GM10847 (cell line): ENCODE data around the gene NAB2.

ENCODE experiments used
- POLR2A ChIP-seq: IDR thresholded peaks from 2 replicates; pipeline ENCODE4 v1.6.1; 2011; ENCODE audit not compliant: insufficient read length; ENCODE audit errors: extremely low read depth

The NAB2 gene, protein sequence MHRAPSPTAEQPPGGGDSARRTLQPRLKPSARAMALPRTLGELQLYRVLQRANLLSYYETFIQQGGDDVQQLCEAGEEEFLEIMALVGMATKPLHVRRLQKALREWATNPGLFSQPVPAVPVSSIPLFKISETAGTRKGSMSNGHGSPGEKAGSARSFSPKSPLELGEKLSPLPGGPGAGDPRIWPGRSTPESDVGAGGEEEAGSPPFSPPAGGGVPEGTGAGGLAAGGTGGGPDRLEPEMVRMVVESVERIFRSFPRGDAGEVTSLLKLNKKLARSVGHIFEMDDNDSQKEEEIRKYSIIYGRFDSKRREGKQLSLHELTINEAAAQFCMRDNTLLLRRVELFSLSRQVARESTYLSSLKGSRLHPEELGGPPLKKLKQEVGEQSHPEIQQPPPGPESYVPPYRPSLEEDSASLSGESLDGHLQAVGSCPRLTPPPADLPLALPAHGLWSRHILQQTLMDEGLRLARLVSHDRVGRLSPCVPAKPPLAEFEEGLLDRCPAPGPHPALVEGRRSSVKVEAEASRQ

DNA sequence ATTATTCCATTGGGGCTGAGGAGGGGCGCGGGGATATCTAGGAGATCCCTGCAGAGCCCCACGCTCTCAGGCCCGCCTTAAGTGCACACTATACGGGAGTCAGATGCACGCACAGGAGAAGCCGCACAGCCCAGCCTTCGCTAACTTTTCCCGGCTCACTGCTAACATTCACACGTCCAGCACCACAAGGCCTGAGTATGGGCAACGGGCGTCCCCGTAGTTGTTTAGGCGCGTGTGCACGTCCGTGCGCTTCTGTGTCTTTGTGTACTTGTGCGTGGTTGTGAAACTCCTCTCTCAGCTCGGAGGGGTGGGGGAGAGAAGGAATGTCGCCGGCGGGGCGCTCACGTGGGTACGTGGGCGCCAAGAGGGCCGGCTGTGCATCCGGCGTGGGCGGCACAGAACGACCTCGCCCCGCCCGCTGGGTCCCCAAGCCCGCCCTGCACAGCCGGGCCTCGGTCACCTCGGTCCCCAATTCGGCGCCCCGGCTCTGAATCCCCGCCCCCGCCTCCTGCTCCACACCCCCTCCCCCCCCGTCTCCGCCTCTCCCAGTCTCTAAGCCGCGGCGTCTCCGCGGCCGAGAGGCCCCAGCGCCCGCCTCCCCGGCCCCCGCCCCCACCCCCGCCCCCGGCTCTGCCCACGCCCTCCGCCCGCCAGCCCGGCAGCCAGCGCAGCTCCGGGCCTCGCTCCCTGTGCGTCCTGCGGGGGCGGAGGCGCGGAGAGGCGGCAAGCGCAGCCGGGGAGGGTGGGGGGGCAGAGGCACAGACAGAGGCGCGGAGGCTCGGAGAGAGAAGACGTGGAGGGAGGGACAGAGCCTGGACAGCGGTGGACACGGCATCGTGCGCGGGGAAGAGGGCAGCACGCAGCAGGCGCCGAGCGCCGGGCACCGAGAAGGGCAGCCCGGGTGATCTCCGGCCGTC is at the start of gene NAB2:
TSS of gene NAB2 (plus strand) at position 761 of the 917 bp plus-strand sequence. CDS start 158 bp downstream, outside the sequence.
- peak; percentile 50 for TF ChIP-seq POLR2A

DNA sequence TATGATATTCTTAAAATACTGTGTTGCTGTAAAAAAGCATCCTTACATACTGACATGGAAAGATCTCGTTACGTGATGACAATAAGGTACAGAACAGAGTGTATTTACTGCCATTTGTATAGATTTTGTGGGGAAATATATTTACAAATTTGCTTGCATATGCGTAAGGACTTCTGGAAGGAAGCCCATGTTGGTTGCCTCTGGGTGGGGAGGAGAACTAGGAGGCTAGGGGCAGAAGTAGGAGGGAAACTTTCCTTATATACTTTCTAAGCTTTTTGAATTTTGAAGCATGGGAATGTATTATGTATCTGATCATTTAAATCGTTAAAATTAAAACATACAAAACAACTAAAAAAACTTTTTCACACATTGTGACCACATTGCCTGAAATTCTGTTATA is 48.7 kb upstream of the NAB2 start:
- TF ChIP-seq POLR2A, result no peak

DNA sequence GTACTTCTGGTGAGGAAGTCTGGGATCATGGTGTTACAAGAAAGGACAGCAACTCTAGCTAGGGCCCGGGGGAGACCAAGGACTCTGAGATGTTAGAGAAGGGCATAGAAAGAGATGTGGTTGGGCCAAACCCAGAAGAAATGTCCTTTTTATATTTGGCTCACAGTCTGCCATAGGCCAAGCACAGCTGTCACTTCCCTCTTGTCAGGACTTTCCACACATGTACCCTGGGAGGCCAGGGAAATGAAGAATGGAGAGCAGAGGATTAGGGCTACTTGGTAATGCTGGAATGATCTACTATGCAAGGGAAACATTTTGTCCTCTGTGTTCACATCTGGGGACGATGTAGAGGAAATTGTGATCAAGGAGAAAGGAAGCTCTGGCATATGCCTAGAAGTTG is 48.2 kb upstream of the NAB2 start:
- no peak for TF ChIP-seq POLR2A

DNA sequence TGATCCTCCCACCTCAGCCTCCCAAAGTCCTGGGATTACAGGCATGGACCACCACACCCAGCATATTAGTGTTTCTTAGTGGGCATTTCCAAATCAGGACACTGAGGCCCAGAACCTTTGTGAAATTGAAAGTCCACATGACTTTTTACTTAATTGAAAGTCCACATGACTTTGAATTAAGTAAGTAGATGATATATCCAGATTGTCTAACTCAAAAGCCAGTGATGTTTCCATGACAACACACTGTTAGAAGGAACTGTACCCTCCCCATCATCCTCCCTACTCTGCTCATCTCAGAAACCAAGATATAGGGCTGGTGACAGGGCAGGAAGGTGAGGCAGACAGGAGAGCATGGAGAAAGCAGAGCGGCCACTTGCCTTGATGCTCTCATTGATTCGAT is 46.2 kb upstream of the NAB2 start:
- no peak for TF ChIP-seq POLR2A

DNA sequence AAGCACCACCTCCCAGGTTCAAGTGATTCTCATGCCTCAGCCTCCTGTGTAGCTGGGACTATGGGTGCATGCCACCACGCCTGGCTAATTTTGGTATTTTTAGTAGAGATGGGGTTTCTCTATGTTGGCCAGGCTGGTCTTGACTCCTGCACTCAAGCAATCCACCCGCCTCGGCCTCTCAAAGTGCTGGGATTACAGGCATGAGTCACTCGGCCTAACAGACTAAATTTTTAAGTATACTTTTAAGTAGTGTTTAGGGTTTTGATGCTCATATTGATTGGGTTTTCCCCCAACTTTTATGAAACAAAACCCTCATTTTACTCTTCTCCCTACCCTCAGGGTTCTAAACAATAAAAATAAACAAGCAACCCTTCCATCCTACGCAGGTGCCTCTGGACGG is 44.4 kb upstream of the NAB2 start:
- no peak for TF ChIP-seq POLR2A

DNA sequence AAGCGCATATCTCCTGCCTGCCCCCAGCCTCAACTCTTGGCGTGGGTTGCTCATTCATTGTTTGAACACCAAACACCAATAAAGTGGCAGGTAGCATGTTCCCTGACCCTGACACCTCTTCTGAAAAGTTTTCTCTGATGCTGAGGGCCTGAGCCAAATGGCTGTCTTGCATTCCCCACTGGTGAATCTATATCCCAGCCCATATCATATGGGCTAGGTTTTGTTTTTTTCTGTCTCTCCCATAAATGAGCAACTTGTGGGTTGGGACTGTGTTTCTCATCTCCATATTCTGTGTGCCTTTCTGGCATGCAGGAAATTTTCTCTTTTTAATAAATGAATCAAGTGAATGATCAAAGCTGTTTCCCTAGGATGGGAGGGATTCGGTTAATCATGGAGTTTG is 44.0 kb upstream of the NAB2 start:
- no peak for TF ChIP-seq POLR2A

DNA sequence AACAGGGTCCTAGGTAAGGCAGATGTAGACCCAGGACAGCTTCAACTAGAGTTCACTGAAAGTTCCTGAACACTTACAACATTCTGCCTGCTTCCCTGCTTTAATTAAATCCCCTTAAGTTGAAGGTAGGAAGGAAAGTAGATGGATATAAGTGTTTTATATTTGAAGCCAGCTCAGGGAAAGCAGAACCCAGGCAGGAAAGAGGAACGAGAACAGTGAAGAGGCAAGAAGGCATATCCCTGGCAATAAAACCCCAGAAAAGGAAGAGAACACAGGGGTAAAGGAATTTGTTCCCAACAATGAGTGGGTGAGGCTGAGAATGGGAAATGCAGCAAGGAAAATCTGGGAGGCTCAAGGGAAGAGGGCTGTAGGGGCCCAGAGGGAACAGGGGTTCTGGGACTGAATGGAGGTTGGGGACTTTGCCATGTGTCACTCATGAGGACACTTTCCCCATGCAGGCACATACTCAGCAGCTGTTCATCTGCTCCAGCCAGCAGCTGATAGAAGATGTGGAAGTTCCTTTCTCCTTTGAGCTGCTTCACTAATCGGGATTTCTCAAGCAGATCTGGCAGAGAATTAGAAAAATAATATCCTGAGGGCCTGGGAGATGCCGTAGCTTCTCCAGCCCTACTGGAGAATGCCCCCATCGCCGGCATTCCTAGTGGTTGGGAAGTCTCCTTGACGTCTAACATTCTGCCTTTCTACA is 42.7 kb upstream of the NAB2 start:
- TF ChIP-seq POLR2A, result no peak

DNA sequence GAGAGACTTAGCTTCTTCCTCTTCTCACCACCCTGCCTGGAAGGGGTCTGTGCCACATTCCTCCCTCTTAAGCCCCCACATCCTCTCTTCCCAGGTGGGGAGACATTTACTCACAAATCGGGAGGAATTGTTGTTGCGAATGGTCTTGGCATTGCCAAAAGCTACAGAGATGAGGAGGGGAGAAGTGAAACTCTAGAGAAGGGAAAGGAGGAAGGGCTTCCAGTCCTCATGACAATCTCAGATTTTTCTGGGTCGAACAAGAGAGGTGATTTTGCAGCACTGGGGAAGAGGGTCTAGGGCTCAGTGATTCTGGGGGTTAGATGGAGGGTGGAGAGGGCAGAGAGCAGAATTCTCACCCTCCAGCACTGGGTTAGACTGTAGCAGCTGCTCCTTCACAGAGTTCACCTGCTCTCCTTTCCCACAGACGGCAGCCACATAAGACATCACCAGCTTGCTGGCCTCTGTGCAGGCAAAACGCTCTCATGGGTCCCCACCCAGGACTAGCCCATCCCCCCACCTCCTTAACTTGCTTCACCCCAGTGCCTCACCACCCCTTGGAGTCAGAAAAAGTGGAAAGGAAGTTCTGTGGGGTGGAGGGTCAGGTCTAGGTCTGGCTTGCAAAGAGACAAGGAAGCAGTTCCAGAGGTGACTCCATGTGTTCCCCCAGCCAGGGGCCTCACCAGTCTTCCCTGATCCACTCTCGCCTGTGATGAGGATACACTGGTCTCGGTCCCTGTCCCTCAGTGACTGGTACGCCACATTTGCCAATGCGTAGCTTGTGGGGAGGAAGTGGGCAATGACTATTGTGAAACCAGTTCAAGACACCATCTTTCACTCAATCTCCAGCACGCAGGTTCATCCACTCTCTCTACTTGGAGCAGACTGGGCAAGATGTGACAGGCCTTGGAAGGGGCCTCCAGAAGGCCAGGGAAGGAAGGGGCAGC is 41.7 kb upstream of the NAB2 start:
- no peak for TF ChIP-seq POLR2A

DNA sequence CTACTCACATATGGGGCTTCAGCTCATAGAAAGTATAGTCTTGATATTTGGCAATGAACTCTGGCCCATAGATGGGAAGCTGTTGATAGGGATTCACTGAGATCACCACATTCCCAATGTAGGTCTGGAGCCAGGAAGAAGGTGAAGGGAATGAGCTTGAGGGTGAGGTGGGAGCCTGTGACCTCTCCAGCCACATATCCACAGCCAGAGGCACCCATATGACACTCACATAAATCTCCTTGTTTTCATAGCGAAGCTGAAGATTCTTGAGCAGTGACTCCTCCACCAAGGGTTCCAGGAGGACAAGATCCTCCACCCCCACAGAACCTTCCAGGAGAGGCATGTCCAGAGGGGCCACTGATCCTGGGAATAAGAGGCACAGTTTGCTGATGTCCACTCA is 40.9 kb upstream of the NAB2 start:
- TF ChIP-seq POLR2A, result no peak

DNA sequence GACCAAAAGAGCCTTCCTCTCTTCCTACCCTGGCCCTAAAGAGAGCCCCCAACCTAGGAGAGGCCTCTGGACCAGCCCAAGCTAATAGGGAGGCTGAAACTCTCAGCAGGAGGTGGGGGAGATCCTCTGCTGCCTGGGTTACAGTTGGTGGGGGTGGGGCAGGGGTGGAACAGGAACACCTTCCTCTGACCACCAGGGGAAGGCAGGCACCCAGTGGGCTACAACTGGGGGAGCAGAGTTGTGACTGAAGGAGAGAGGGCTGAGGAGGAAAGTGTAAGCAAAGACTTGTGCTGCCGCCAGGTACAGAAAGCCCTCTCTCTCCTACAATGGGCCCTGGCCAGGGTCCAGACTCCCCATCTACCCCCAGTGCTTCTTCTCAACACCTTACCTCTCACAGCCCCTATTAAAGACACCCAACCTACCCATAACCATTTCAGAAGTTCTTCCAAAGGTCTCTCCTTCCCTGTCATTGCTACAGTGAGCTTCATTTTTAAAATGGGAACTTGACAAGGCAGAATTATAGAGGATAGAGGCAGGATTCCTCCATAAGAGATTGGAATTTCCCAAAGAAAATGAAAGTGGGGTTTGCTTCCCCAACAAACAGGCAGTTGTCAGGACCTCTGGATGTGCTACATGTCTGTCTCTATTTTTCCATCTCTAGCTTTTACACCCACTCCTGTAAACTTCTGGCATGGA is 40.3 kb upstream of the NAB2 start:
- TF ChIP-seq POLR2A, result no peak

DNA sequence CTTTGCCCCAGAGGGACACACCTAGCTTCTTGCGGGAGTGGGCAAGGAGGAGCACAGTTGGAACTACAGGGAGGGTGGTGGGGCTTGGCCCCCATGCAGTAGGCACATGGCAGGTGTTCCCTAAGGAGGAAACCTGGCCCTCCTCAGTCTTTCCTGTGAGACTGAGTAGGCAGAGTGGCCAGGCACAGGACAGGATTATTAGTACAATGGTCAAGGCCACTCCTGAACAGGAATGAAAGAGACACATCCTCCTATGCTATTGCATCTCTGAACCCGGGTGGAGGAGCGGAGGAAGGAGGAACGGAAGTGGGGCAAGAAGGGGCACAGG is 39.8 kb upstream of the NAB2 start:
- TF ChIP-seq POLR2A, result no peak

DNA sequence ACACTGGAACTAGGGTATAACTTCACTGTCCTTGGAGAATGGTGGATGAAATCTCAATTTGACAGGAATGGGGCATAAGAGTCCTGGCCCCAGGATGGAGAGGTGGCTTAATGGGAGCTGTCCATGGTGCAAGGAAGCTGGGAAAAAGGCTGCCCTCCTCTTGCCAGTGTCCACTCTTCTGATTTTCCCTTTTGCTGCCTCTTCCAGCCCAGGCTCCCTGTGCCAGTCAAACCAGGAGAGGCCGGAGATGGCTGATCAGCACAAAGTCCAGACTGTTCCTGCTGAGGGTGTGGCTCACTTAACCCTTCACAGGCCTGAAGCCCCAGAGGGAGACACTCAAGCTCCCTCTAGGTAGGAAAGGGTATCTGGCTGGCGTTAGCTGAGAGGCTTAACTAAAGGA is 39.0 kb upstream of the NAB2 start, which contains the start of gene MYO1A:
TSS of gene MYO1A (minus strand) at position 240 of the 400 bp plus-strand sequence. CDS start 1,806 bp downstream, outside the sequence.
- TF ChIP-seq POLR2A, result no peak

DNA sequence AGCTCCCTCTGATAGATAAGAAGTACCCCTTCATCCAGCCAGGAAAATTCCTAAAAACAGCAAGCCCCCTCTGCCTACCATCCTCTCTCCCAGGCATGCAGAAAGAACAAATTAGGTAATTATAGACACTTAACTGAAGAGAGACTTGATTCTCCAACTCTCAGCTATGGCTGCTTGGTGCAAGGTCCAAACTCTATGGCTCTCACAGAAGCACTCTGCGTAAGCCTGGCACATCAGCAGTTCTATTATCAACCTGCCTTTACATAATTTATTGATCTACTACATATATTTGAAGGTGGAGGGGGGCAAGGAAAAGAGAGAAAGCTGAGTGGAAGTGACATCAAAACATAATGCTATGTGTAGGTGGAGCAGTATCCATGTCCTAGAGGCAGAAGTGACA is 37.9 kb upstream of the NAB2 start:
- TF ChIP-seq POLR2A, result no peak

DNA sequence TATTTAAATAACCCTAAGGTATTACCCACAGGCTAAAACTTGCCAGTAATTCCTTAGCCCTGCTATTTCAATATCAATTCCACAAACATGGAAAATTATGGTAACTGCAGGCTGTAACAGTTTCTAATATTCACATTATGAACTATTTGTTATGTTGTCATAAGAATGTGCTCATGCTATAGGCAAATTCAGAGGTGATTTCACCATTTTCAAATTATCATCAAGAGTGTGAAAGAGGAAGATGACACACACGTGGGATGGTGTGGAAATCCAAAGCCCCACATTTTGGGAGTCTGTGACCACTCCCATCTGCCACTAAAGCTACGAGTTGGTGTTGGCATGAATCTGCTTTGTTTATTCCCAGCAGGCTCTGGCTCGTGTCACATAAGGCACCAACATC is 33.1 kb upstream of the NAB2 start:
- TF ChIP-seq POLR2A, result no peak
